ENCODE measurements around the gene CBFA2T3.

GRCh38 chr16:88834670-88835069, 142.3 kb downstream of the CBFA2T3 start:
- TF ChIP-seq POLR2A (IDR thresholded peaks at IDR 0.05; ENCODE audit: low read length) (no peak), GATA1 (IDR thresholded peaks at IDR 0.05; ENCODE audit: low read depth, low read length) (no peak)

Data from erythroblast (primary cell).